SK-N-SH (cell line): ENCODE measurements around the gene PECR.

Experiments
- CTCF ChIP-seq: fragments of 200-600 bp; sonication (generic); IDR thresholded peaks from 2 replicates; pipeline ENCODE4 v1.6.1; 2017; ENCODE audit warnings: antibody characterized with exemption, mild to moderate bottlenecking, moderate library complexity
- EZH2phosphoT487 ChIP-seq: fragments of 200-600 bp; sonication (generic); IDR thresholded peaks from 2 replicates; pipeline ENCODE4 v1.6.1; 2017; ENCODE audit warnings: low read depth, mixed run types, mild to moderate bottlenecking, antibody characterized with exemption, moderate library complexity, borderline replicate concordance
- FOSL2 ChIP-seq: IDR thresholded peaks from 2 replicates; pipeline ENCODE4 v1.4.0; 2012; ENCODE audit warnings: low read depth, mild to moderate bottlenecking, moderate library complexity, borderline replicate concordance
- FOXJ3 ChIP-seq: sonication (generic); formaldehyde crosslinking; IDR thresholded peaks from 2 replicates; pipeline ENCODE4 v1.5.1; 2020; ENCODE audit warnings: mild to moderate bottlenecking, missing genetic modification reagents
- FOXM1 ChIP-seq: IDR thresholded peaks from 2 replicates; pipeline ENCODE4 v1.4.0; 2012; ENCODE audit warnings: low read depth, mild to moderate bottlenecking
- POLR2AphosphoS5 ChIP-seq: IDR thresholded peaks from 2 replicates; pipeline ENCODE4 v1.6.1; 2012; ENCODE audit warnings: low read depth, low read length
- TAF1 ChIP-seq: IDR thresholded peaks from 2 replicates; pipeline ENCODE4 v1.6.1; 2012; ENCODE audit warnings: low read depth, mild to moderate bottlenecking, low read length, moderate library complexity, borderline replicate concordance

GRCh38 chr2:216114382-216114713 lies 32.7 kb upstream of the PECR start:
- no peak for TF ChIP-seq POLR2AphosphoS5
- TF ChIP-seq CTCF, result no peak
- TF ChIP-seq TAF1, result no peak
- TF ChIP-seq FOSL2, result no peak
- no peak for TF ChIP-seq FOXJ3 (CRISPR knock-in tag)
- no peak for TF ChIP-seq EZH2phosphoT487
- TF ChIP-seq FOXM1, result no peak
